Measurements from ENCODE around the gene CEACAM18.
A peak's percentile ranks its signal among the peaks of the same experiment; 100 is the strongest.
"Not testable (repeated sequence)": the region's sequence is repeated elsewhere in the genome, so short reads cannot be mapped to it uniquely, and the experiment has no call there.

CEACAM18 gene

GRCh38 chr19:51462276-51462675 lies 16.1 kb upstream of the CEACAM18 start:
- no peak for DNase-seq

- no peak for DNase-seq
Measured at GRCh38 chr19:51462681-51463080, 15.7 kb upstream of the CEACAM18 start.

DNA sequence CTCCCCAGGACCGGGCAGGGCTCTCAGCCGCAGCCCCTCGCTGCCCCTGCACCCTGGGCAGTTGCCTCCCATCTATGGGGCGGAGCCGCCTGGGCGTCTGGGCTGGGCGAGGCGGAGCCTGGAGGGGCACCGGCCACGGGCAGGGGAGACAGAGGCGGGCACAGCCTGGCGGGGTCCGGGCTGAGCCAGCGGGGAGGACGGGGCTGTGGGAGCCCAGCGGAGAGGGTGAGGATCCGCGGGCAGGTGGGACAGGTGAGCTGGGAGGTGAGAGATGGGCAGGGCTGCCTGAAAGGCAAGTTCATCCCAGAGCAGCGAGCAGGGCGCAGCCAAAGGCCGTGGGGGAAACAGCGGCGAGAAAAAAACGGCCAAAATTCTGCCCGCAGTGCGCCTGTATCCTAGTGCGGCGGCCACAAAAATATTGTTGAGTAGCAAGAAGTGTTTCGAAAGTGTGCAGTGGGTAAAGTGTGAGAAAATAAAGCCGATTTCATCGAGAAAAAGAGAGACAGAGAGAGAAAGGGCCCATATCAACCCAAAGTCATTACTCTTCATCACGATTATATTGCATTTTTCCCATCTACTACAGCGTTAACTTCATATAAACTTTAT lies 14.3 kb upstream of the CEACAM18 start:
- DNase-seq = not testable (repeated sequence)

- DNase-seq = no peak
Measured at GRCh38 chr19:51466723-51467122, 11.6 kb upstream of the CEACAM18 start.

- no peak for DNase-seq
Measured at GRCh38 chr19:51467864-51468544, 10.3 kb upstream of the CEACAM18 start.

DNA sequence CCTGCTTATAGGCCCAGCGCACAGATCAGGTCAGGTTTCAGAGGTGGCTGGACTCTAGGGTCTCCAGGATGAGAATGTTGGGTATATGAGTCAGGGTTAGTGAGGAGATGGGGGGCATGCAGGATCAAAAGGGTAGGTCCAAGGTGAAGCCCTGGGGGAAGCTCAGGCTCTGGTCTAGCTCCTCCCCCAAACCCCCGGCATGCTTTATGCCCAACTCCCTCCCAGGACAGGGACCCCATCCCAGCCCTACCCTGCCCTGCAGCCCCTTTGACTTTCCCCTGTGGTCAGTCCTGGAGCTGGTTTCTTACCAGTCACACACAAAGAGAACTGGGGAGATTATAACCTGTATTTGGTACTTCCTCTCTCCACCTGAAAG lies 9.8 kb upstream of the CEACAM18 start:
- no peak for DNase-seq

GRCh38 chr19:51469162-51469561 lies 9.2 kb upstream of the CEACAM18 start:
- no peak for DNase-seq

DNA sequence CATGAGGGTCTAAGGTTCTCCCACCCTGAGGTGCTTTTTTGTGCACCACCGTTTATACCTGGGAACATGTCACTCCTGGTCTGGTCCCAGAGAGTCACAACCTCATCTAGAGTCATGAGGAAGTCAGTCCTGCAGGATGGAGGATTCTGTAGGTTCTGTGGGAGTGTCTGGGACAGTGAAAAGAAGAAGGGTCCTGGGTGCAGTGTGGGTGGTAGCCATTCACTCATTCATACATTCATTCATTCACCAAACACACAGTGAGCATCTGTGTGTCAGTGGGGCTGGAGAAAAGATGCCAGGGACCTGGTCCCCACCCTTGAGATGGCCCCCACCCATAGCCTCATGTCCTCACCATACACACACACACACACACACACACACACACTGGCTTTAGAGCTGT lies 8.7 kb upstream of the CEACAM18 start:
- DNase-seq = no peak

DNA sequence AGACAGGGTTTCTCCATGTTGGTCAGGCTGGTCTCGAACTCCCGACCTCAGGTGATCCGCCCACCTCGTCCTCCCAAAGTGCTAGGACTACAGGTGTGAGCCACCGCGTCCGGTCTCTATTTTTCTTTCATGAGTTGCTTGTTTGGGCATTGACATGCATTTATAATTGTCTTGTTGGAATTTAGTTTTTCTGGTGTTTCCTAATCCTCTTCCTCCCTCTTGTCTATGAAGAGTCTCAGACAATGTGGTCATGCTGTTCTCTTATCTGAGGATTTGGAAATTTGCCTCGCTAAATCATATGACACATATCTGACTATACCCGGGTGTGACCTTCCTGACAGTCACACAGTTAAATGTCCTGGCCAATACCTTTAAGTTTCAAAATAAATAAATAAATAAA lies 7.4 kb upstream of the CEACAM18 start:
- DNase-seq = no peak

DNA sequence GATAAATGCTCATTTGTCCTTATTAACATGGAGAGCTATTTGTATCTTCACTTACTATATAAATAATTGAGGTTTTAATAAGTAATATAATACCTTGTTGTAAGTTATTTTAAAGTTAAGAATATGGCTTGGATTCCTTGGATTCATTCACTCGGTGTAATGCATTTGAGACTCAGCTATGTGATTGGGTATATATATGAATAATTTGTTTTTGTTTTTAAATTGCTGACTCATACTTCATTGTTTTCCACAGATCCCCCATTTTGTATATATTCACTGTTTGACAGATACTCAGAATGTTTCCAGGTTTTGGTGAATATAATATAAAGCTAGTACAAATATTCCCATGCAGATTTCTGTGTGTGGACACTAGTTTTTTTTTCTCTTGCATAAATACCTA lies 6.8 kb upstream of the CEACAM18 start:
- no peak for DNase-seq

- DNase-seq = no peak
Measured at GRCh38 chr19:51472607-51473006, 5.7 kb upstream of the CEACAM18 start.

DNA sequence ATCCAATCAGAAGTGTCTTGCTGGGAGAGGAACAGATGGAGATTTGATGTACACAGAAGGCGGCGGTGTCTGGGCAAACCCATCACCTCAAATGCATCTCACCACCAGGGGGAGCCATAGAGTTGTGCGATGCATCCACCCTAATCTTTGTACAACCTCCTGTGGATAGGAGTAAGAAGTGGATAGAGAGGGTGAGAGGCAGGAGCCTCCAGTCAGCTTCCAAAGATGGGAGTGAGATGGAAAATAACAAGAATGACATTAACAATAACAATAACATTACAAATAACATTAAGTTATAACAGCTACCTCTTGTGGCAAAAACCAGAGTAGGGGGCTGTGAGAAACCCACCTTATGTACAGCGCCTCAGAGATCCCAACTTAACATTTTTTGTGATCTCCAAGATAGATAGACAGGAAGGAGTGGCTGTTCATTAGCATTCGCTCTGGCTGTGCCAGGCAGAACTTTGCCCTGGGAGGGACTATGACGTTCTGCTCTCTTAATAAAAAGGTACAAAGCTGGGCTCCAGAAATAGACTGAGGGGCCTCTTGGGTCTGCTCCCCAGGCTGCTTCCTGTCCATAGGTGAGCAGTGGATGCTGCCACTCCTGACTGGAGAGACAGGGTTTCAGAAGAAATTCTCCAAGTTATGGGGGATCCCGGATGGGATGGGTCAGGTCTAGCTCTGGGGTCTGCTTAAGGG lies 5.2 kb upstream of the CEACAM18 start:
- peak; percentile 83 for DNase-seq

GRCh38 chr19:51476164-51476563 lies 2.2 kb upstream of the CEACAM18 start:
- no peak for DNase-seq

DNA sequence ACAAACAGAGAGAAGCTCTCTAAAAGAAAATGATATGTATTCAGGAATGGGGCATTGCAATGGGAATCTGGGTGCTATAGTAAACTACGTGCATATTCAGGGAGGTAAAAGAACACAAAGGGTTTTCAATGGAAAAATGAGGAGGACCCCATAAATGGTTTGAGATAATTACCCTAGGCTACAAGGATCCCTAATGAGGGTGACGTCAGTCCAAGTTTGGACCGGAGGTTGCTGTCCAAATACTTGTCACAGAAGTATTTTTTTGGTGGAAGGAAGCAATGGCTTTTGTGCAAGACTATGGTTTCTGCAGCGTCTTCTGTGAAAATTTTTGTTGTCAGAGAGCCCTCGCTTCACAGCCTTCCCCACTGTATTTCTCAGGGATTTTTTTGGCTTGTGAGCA lies 995 bp upstream of the CEACAM18 start:
- DNase-seq = no peak

DNA sequence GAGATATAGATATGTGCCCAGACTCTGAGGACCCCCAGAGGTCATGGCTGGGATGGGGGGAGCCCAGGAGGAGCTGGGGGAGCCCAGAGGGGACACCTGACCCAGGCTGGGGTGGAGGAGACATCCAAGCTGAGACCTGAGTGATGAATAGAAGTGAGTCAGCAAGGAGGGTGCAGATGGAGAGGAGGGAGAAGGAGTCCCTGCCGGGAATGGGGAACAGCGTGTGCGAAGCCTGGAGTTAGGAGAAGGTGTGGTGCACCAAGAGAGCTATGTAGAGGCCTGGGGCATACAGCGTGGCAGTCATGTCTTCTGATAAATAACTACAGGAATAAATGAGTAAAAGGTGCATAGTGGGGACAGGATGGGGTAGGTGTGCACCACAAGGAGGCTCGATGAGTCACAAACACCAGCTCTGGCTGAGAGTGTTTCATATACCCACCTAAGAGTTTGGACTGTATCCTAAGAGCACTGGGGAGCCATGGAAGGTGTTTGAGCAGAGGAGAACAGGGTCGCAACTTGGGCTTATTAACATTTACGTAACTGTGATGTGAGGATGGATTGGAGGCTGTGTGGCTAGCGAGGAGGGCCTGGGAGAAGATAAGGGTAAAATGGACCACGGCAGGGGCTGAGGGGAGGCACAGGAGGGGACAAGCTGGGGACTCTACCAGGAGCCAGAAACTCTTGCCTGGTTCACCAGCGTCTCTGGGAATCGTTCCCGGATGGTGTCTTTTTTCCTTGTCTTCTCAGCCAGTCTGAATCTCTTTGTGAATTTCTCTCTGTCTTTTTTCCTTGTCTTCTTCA lies 1.4 kb downstream of the CEACAM18 start:
- peak; percentile 26 for DNase-seq

DNA sequence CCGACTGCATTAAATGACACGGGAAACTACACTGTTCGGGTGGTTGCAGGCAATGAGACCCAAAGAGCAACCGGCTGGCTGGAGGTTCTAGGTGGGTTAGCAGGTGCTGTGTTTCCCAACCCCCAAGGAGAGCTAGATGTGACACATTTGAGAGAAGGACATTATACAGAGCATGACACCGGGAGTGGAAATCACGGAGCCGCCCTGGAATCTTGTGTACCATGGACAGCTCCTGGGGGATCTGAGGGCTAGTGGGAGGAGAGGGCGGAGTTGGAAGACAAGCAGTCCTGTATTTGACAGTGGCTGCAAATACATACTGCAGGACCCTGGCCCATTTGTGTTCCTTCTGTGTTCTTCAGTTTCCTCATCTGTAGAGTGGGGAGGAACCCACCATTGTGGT lies 2.3 kb downstream of the CEACAM18 start:
- DNase-seq = no peak

GRCh38 chr19:51485960-51486660 lies 7.8 kb downstream of the CEACAM18 start:
- no peak for DNase-seq

DNA sequence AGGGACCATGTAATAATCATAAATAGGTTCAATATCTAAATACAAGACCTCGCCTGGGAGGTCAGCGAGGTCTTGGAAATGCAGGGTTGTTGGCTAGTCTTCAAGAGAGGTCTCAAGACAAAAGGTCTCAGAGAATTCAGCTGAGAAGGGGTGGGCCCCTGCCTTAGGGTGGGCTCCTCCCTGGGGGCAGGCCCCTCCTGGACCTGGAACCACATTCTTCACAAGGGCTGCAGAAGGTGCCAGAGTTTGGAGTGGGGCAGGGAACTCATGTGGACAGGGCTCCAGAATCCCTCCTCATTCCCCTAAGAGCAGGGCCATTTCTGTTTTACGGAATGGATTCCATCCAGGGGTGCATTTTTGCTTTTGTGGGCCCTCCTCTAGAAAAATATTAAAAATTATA lies 10.2 kb downstream of the CEACAM18 start:
- DNase-seq = no peak

DNA sequence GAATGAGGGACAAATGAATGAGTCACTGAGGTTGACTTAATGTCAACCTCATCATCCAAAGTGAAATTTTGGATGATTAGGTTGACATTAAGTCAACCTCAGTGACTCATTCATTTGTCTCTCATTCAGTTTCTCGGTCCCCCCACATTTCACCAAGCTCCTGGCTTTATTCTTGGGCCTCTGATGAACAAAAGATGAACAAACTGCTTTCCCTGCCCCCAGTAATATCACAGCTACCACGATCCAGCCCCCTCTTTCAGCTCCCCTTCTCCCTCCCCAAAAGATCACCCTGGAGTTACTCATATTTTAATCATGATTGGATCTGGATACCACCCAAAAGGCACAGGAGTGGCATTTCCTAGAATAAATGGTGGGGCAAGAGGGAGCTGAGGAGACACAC lies 10.8 kb downstream of the CEACAM18 start:
- peak; percentile 18 for DNase-seq

DNA sequence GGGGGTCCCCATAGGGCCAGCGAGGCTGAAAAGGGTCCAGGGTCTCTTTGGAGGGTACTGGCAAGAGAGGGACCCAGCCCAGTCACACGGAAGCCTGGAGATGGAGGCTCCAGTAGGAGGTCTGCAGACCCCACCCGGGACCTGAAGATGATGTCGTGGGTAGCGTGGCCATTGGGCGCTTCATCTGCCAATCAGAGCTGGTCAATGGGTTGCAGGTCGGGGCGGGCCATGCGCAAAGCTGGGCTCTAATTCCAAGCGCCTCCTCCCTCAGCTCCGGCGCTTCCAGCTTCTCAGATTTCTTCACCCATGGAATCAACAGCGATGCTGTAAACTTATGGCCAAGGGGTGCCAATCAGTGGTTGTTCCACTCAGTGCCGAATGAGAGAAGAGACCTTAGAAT lies 12.3 kb downstream of the CEACAM18 start:
- no peak for DNase-seq

- DNase-seq = no peak
Measured at GRCh38 chr19:51491586-51491985, 13.2 kb downstream of the CEACAM18 start.

DNA sequence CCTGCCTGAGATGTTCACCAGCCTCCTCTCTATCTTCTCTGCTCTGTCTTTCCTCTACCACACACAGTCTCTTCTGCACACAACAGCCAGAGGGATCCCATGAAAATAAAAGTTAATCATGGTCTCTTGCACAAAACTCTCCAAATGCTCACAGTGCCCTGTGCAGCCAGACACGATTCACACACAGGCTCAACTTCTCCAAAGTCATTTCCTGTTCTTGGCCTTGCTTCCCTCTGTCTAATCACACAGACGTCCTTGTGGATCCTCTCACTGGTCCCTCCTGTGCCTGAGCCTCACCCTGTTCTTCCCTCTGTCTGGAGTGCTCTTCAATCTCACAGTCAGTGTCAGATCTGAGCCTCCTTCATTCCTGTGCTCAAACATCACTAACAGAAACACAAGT lies 15.4 kb downstream of the CEACAM18 start:
- DNase-seq = no peak

DNA sequence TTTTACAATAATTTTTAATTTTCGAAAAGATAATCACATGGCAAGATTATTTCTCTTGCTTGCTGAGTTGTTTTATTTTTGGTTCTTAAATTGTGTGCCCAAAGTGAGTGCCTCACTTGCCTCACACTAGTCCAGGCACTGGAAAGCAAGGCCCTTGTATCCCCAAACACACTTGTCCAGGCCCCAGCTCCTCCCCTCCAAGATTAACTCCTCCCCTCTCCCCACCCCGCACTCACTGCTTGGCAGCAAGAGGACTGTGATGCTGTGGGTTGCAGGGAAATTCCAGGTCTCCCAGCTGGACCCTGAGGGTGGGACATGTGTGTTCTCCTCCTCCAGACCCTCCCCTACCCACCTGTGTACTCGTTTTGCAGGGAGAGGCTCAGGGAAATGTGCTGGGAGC lies 19.3 kb downstream of the CEACAM18 start:
- DNase-seq = no peak

Data from activated naive CD4-positive, alpha-beta T cell treated with Interleukin-2 at 50 U/mL for 16 hours (primary cell).